IMR-90 (cell line): ENCODE results near the gene HSPB6. TPM values are rescaled to one million over a fixed set of nuclear protein-coding genes. Genes with fewer than 3 reads are reported as not detected.

ENCODE experiments used
- ATAC-seq: fragments of 200-7000 bp; cut with Tn5 transposase; 2 replicates; pipeline ENCODE4 v1.9.1; 2020; ENCODE audit warnings: low read depth, mild to moderate bottlenecking, moderate library complexity
- BruUV-seq: library from RNA; stranded (reverse); fragments of 400-500 nt; replicated peaks from 2 replicates; lab custom pipeline; 2021; lab: Mats Ljungman, UMichigan
- CTCF ChIA-PET: fragments of 300-600 bp; formaldehyde crosslinking; extraction: SDS; loops from one replicate; lab custom pipeline; 2021; ENCODE audit warnings: antibody characterized with exemption; lab: Yijun Ruan, JAX
- POLR2A ChIA-PET: fragments of 300-600 bp; sonication (Branson Sonifier 250); formaldehyde crosslinking; loops from one replicate; lab custom pipeline; 2022; ENCODE audit warnings: antibody characterized with exemption; ENCODE audit not compliant: unreplicated experiment; lab: Charles Lee
- DNase-seq: peaks from one replicate; pipeline ENCODE4 v3.0.0; 2013
- H2AFZ ChIP-seq: replicated peaks from 2 replicates; pipeline ENCODE3; 2013; ENCODE audit warnings: low read length, mild to moderate bottlenecking; ENCODE audit not compliant: poor library complexity
- H2AK5ac ChIP-seq: 2 replicates; pipeline ENCODE4 v1.6.1; 2013; ENCODE audit warnings: low read depth, low read length, inconsistent platforms
- H2AK9ac ChIP-seq: replicated peaks from 2 replicates; pipeline ENCODE3; 2013; ENCODE audit warnings: mild to moderate bottlenecking, low read depth, low read length, moderate library complexity; ENCODE audit not compliant: poor library complexity
- H2BK120ac ChIP-seq: 2 replicates; pipeline ENCODE4 v1.6.1; 2013; ENCODE audit warnings: low read depth, low read length, inconsistent platforms
- H2BK15ac ChIP-seq: 3 replicates; pipeline ENCODE4 v1.6.1; 2013; ENCODE audit warnings: low read depth, low read length, inconsistent platforms
- H2BK20ac ChIP-seq: 2 replicates; pipeline ENCODE4 v1.6.1; 2013; ENCODE audit warnings: low read depth, mild to moderate bottlenecking, inconsistent platforms, low read length, moderate library complexity
- H2BK5ac ChIP-seq: 2 replicates; pipeline ENCODE4 v1.6.1; 2013; ENCODE audit warnings: mild to moderate bottlenecking, low read depth, low read length, inconsistent platforms; ENCODE audit not compliant: poor library complexity, severe bottlenecking
- H3K14ac ChIP-seq: replicated peaks from 2 replicates; pipeline ENCODE4 v1.6.1; 2013; ENCODE audit warnings: low read depth, low read length, inconsistent platforms
- H3K18ac ChIP-seq: 2 replicates; pipeline ENCODE4 v1.6.1; 2013; ENCODE audit warnings: low read depth, low read length, control low read depth
- H3K23ac ChIP-seq: 2 replicates; pipeline ENCODE4 v1.6.1; 2013; ENCODE audit warnings: low read depth, low read length, inconsistent platforms
- H3K27ac ChIP-seq: 2 replicates; pipeline ENCODE4 v1.5.1; 2013; ENCODE audit warnings: mild to moderate bottlenecking, control low read depth, low read length; ENCODE audit not compliant: insufficient read depth
- H3K27me3 ChIP-seq: 2 replicates; pipeline ENCODE4 v1.6.1; 2013; ENCODE audit warnings: low read length; ENCODE audit not compliant: control insufficient read depth, insufficient read depth
- H3K36me3 ChIP-seq: 2 replicates; pipeline ENCODE4 v1.6.1; 2013; ENCODE audit warnings: low read length, mixed read lengths; ENCODE audit not compliant: control insufficient read depth, insufficient read depth
- H3K4ac ChIP-seq: 2 replicates; pipeline ENCODE4 v1.6.1; 2013; ENCODE audit warnings: low read depth, low read length, inconsistent platforms
- H3K4me1 ChIP-seq: 2 replicates; pipeline ENCODE4 v1.6.1; 2013; ENCODE audit warnings: low read length, mixed read lengths; ENCODE audit not compliant: control insufficient read depth, insufficient read depth
- H3K4me2 ChIP-seq: 2 replicates; pipeline ENCODE4 v1.6.1; 2013; ENCODE audit warnings: low read depth, mild to moderate bottlenecking, control low read depth, low read length, moderate library complexity
- H3K4me3 ChIP-seq: 2 replicates; pipeline ENCODE4 v1.5.1; 2013; ENCODE audit warnings: low read depth, mild to moderate bottlenecking, control low read depth, low read length, moderate library complexity; ENCODE audit not compliant: insufficient read depth
- H3K56ac ChIP-seq: 2 replicates; pipeline ENCODE4 v1.6.1; 2013; ENCODE audit warnings: low read length, inconsistent platforms; ENCODE audit not compliant: insufficient read depth; ENCODE audit errors: extremely low read depth
- H3K79me1 ChIP-seq, 2 experiments: 2 replicates each; pipeline ENCODE4 v1.6.1; 2013; ENCODE audit warnings: low read length in 2 of 2, inconsistent platforms in 1 of 2, low read depth in 1 of 2
- H3K9ac ChIP-seq: 2 replicates; pipeline ENCODE4 v1.6.1; 2013; ENCODE audit warnings: low read depth, low read length, control low read depth
- H3K9me1 ChIP-seq: 2 replicates; pipeline ENCODE4 v1.6.1; 2013; ENCODE audit warnings: low read length, inconsistent platforms; ENCODE audit not compliant: insufficient read depth
- H3K9me3 ChIP-seq: 2 replicates; pipeline ENCODE4 v1.6.1; 2013; ENCODE audit warnings: low read length; ENCODE audit not compliant: control insufficient read depth, insufficient read depth
- H4K20me1 ChIP-seq: 2 replicates; pipeline ENCODE4 v1.6.1; 2013; ENCODE audit warnings: low read length, inconsistent platforms; ENCODE audit not compliant: insufficient read depth
- H4K5ac ChIP-seq: 2 replicates; pipeline ENCODE4 v1.6.1; 2013; ENCODE audit warnings: mild to moderate bottlenecking, low read depth, low read length, control low read depth
- H4K8ac ChIP-seq, 2 experiments: 2 replicates each; pipeline ENCODE4 v1.6.1; 2013; ENCODE audit warnings: low read depth in 2 of 2, low read length in 2 of 2, control low read depth in 1 of 2, inconsistent platforms in 1 of 2
- H4K91ac ChIP-seq: 2 replicates; pipeline ENCODE4 v1.6.1; 2013; ENCODE audit warnings: low read depth, low read length, inconsistent platforms; ENCODE audit not compliant: insufficient read depth
- MAFK ChIP-seq: IDR thresholded peaks from 2 replicates; pipeline ENCODE4 v1.6.1; 2012; ENCODE audit warnings: low read depth, low read length, improper control_type of control experiment
- MAZ ChIP-seq: IDR thresholded peaks from 2 replicates; pipeline ENCODE4 v1.6.1; 2012; ENCODE audit warnings: low read depth, mild to moderate bottlenecking, low read length, improper control_type of control experiment, moderate library complexity, borderline replicate concordance
- MXI1 ChIP-seq: IDR thresholded peaks from 2 replicates; pipeline ENCODE4 v1.6.1; 2012; ENCODE audit warnings: low read depth, mild to moderate bottlenecking, low read length, moderate library complexity, borderline replicate concordance
- NFE2L2 ChIP-seq: fragments of 150-350 bp; IDR thresholded peaks from 2 replicates; pipeline ENCODE4 v1.6.1; 2016; ENCODE audit warnings: low read depth, mild to moderate bottlenecking, low read length
- POLR2A ChIP-seq: IDR thresholded peaks from 2 replicates; pipeline ENCODE4 v1.6.1; 2012; ENCODE audit warnings: mild to moderate bottlenecking, low read depth, low read length
- RFX5 ChIP-seq: IDR thresholded peaks from 2 replicates; pipeline ENCODE4 v1.8.0; 2012; ENCODE audit warnings: low read depth, mild to moderate bottlenecking, low read length, moderate library complexity
- WGBS, 2 experiments: methylation state at CpG; one replicate each; pipeline versions ENCODE4 v1.1.5 to v1.1.7; 2013; ENCODE audit warnings: missing lambda C conversion rate in 2 of 2; ENCODE audit not compliant: insufficient read length in 1 of 2; ENCODE audit errors: extremely low coverage in 2 of 2; 5-methylcytosine and 5-hydroxymethylcytosine counted together
- dilution Hi-C: fragments of 300-500 bp; cut with HindIII; formaldehyde crosslinking; loops from one replicate; pipeline ENCODE4 v1.14.3; 2018; ENCODE audit warnings: low sequenced_read_pairs; ENCODE audit not compliant: unreplicated experiment
- in situ Hi-C: fragments of 300-500 bp; cut with MboI; formaldehyde crosslinking; loops from 3 replicates; pipeline ENCODE4 v1.14.3; 2019; ENCODE audit warnings: low sequenced_read_pairs, inconsistent platforms, mixed read lengths
- intact Hi-C: fragments of 100-400 bp; cut with micrococcal nuclease; formaldehyde crosslinking; loops from 2 replicates; pipeline ENCODE4 v1.10.0; 2022
- polyA plus RNA-seq, 3 experiments: library from polyadenylated mRNA; depleted of rRNA; stranded (reverse); fragments of >200 nt; gene quantifications; 2 replicates each; pipeline ENCODE4 v1.2.3, GENCODE V29; 2012; ENCODE audit warnings: low replicate concordance in 1 of 3
- total RNA-seq: library from RNA; depleted of rRNA; stranded (reverse); fragments of >200 nt; gene quantifications from 2 replicates; pipeline ENCODE4 v1.2.3, GENCODE V29; 2012
- TF ChIP-seq, protein P1 (sequence below): fragments of 150-350 bp; IDR thresholded peaks from 2 replicates; pipeline ENCODE4 v1.6.1; 2017; ENCODE audit warnings: mild to moderate bottlenecking, antibody characterized with exemption, low read length, low read depth

HSPB6 gene
- total and polyA plus RNA-seq, 2 of the 4 experiments (the other 2 are of a cell fraction), result 5.7 to 206 TPM

DNA sequence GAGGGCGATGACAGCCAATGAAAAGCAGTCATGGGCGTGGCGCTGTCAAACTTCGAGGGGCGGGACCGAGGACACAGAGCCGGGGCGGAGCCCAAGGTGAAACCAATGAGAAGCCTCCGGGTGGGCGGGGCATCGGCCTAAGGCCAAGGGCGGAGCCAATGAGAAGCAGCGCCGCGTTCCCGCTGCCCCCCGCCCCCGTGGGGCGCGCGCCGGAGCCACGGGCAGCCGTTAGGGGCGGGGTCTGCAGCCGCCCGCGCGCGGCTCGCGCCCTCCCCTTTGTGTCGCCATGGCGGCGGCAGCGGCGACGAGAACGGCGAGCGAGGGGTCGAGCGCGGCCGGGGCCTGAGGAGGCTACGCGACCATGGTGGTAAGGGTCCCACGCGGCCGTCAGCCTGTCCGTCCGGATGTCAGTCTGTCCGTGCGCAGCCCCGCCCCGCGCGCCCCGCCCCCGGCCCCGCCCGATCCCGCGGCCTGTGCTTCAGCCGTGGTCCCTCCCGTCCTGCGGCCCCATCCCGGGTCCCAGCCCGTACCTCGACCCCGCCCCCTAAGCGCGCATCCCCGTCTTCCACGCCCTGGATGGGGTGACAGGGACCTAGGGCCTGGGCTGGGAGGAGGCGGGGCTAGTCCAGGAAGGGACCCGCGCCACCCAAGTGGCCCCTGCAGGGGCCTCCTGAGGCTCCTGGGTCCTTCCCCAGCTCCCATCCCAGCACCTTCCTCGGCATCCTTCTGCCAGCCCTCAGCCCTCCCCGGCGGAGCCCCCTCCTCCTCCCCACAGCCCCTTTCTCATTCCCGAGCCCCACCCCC lies 18.7 kb upstream of the HSPB6 start, which contains the start of gene ARHGAP33:
Gene ARHGAP33 (plus strand): TSS at position 267 of the 804 bp plus-strand sequence. CDS start 95 bp downstream, at position 362.
- intact Hi-C loops (loop anchor here (2.0 kb wide), 1 partner anchor 17 kb away; the partner anchor contains the start of gene PROSER3), dilution Hi-C loops (no loop called here), in situ Hi-C loops (no loop called here)
- TF ChIP-seq POLR2A, result 0 out of 2 replicates have a peak, but pooled peaks have one; percentile 46
- peak; percentile 89; the same call in 1 of the 2 replicates for TF ChIP-seq MXI1
- TF ChIP-seq, protein P1, sequence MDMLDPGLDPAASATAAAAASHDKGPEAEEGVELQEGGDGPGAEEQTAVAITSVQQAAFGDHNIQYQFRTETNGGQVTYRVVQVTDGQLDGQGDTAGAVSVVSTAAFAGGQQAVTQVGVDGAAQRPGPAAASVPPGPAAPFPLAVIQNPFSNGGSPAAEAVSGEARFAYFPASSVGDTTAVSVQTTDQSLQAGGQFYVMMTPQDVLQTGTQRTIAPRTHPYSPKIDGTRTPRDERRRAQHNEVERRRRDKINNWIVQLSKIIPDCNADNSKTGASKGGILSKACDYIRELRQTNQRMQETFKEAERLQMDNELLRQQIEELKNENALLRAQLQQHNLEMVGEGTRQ, result peak; percentile 9; the same call in 1 of the 2 replicates
- TF ChIP-seq NFE2L2, result no peak
- no peak for TF ChIP-seq MAFK
- TF ChIP-seq MAZ, result peak; percentile 97
- 0 out of 2 replicates have a peak, but pooled peaks have one; percentile 20 for TF ChIP-seq RFX5
- peaks cover 6% of the 10 kb centered on the region; the same call in 1 of the 2 replicates for H3K9me1 ChIP-seq
- peak; percentile 99 for ATAC-seq
- peak within 1 kb of the TSS; percentile 24 for H4K5ac ChIP-seq
- ChIA-PET POLR2A (no interaction called here), CTCF (no interaction called here)
- peaks cover 7 to 18% of the 10 kb centered on the region in 2 experiments for H3K79me1 ChIP-seq
- 1% methylated on average over 23 of the region's 82 CpGs; no CpG with 5 or more reads in 1 of the 2 experiments for WGBS, 2 experiments
- BruUV-seq, result no TSS peak
- H3K4me1 ChIP-seq, result peaks cover 6% of the 10 kb centered on the region
- peak within 1 kb of the TSS; percentile 66; a peak in 2 of 4 replicates for H4K8ac ChIP-seq
- H3K27me3 ChIP-seq, result no peaks in the 10 kb centered on the region
- peak within 1 kb of the TSS; percentile 73 for H3K27ac ChIP-seq
- peak within 1 kb of the TSS; percentile 86 for H3K4me3 ChIP-seq
- H2AFZ ChIP-seq, result peak within 1 kb of the TSS; percentile 99
- H3K36me3 ChIP-seq, result 0 out of 2 replicates have a peak, but pooled peaks cover 2% of the 10 kb centered on the region
- peak within 1 kb of the TSS; percentile 85 for H3K4me2 ChIP-seq
- H2AK9ac ChIP-seq, result peak within 1 kb of the TSS; percentile 84
- peak within 1 kb of the TSS; percentile 73 for H3K9ac ChIP-seq
- DNase-seq, result peak; percentile 92
- peak within 1 kb of the TSS; percentile 61; the same call in 1 of the 2 replicates for H4K91ac ChIP-seq
- no peak within 1 kb of the TSS for H2BK120ac ChIP-seq
- H2BK5ac ChIP-seq, result peak within 1 kb of the TSS; percentile 63
- H4K20me1 ChIP-seq, result no peaks in the 10 kb centered on the region
- H3K9me3 ChIP-seq, result no peaks in the 10 kb centered on the region
- peak within 1 kb of the TSS; percentile 74 for H2AK5ac ChIP-seq
- no peak within 1 kb of the TSS for H2BK20ac ChIP-seq
- H3K18ac ChIP-seq, result no peak within 1 kb of the TSS
- 0 out of 2 replicates have a peak within 1 kb of the TSS, but pooled peaks have one; percentile 24 for H3K23ac ChIP-seq
- no peak within 1 kb of the TSS for H3K56ac ChIP-seq
- H3K4ac ChIP-seq, result peak within 1 kb of the TSS; percentile 49; the same call in 1 of the 2 replicates
- peak within 1 kb of the TSS; percentile 77 for H3K14ac ChIP-seq
- no peak within 1 kb of the TSS for H2BK15ac ChIP-seq
